ENCODE results near the gene GDF9.

The GDF9 gene, protein sequence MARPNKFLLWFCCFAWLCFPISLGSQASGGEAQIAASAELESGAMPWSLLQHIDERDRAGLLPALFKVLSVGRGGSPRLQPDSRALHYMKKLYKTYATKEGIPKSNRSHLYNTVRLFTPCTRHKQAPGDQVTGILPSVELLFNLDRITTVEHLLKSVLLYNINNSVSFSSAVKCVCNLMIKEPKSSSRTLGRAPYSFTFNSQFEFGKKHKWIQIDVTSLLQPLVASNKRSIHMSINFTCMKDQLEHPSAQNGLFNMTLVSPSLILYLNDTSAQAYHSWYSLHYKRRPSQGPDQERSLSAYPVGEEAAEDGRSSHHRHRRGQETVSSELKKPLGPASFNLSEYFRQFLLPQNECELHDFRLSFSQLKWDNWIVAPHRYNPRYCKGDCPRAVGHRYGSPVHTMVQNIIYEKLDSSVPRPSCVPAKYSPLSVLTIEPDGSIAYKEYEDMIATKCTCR

DNA sequence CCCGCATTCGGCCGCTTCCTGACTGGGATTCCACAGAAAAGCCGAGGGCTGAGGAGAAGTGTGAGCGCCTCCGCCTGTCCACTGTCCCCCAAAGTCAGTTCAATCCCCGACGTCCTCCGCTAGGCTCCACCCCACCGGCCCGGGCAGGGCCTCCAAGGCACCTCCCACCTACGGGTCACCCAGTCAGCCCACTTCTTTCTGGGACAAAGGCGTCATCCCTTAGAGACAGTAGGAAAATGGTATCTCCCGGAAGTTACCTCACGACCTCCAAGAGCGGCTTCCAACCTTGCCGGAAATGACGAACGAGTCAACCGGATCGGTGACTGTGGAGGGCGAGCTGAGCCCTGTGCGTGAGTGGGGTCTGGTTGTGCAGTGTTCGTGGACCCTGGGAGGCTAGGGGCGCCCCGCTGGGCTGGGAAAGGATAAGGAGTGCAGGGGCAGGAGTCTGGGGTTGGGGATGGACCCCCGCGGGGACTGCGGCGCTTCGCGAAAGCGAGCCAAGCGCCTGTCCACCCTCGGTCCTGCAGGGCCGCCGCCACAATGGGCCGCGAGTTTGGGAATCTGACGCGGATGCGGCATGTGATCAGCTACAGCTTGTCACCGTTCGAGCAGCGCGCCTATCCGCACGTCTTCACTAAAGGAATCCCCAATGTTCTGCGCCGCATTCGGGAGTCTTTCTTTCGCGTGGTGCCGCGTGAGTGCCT, at the start of gene GDF9, which contains the start of gene UQCRQ:
Gene GDF9, minus strand, starts transcription at position 128 of the 704 bp plus-strand sequence. CDS start 1,936 bp downstream, outside the sequence.
Gene UQCRQ, plus strand, starts transcription at position 301 of the 704 bp plus-strand sequence. Its CDS starts 240 bp downstream, at position 541.
- no peaks in the 10 kb centered on the region for H3K27me3 Mint-ChIP-seq
- H3K36me3 Mint-ChIP-seq (ENCODE audit: low read depth) = peaks cover 37% of the 10 kb centered on the region
- ATAC-seq (peak; percentile 99), DNase-seq (peak; percentile 89)
- peaks cover 29% of the 10 kb centered on the region for H3K4me1 Mint-ChIP-seq
- H3K4me3 Mint-ChIP-seq = peak within 1 kb of the TSS; percentile 94
- no peaks in the 10 kb centered on the region for H3K9me3 Mint-ChIP-seq
- H3K27ac Mint-ChIP-seq = peak within 1 kb of the TSS; percentile 98

GRCh38 chr5:132915681-132916080, 49.4 kb upstream of the GDF9 start:
- no peak for DNase-seq
- Mint-ChIP-seq H3K27ac (no peak overlapping the region), H3K4me1 (no peaks in the 10 kb centered on the region), H3K27me3 (no peaks in the 10 kb centered on the region), H3K4me3 (no peak overlapping the region), H3K9me3 (no peaks in the 10 kb centered on the region), H3K36me3 (ENCODE audit: low read depth) (peaks cover 24% of the 10 kb centered on the region)
- no peak for ATAC-seq

DNA sequence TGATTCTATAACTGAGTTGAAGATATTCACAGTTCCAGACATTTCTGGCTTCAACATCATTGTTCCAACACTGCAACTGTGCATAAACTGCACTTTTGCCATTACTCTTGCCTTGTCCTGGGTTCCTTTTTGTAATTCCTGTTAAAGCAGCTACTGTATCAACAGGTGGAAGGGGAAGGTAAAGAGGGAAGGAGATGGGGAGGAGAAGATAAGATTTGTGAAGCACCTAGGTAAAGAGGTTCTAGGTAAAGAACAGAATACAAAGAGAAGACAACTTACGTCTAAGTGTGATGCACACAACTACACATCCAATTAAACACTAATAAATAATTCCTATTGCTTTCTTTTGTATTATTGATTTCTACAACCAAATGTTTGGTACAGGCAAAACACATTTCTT, 43.4 kb upstream of the GDF9 start:
- peaks cover 13% of the 10 kb centered on the region for H3K36me3 Mint-ChIP-seq (ENCODE audit: low read depth)
- no peak for ATAC-seq
- H3K9me3 Mint-ChIP-seq = no peaks in the 10 kb centered on the region
- no peak overlapping the region for H3K27ac Mint-ChIP-seq
- DNase-seq = no peak
- no peaks in the 10 kb centered on the region for H3K27me3 Mint-ChIP-seq
- peaks cover 2% of the 10 kb centered on the region for H3K4me1 Mint-ChIP-seq
- no peak overlapping the region for H3K4me3 Mint-ChIP-seq

- H3K4me1 Mint-ChIP-seq = peaks cover 2% of the 10 kb centered on the region
- H3K27me3 Mint-ChIP-seq = no peaks in the 10 kb centered on the region
- H3K4me3 Mint-ChIP-seq = no peak overlapping the region
- ATAC-seq (no peak), DNase-seq (no peak)
- peaks cover 14% of the 10 kb centered on the region for H3K36me3 Mint-ChIP-seq (ENCODE audit: low read depth)
- no peak overlapping the region for H3K27ac Mint-ChIP-seq
- H3K9me3 Mint-ChIP-seq = no peaks in the 10 kb centered on the region
These were observed 40.9 kb upstream of the GDF9 start for GRCh38 chr5:132907161-132907560.

DNA sequence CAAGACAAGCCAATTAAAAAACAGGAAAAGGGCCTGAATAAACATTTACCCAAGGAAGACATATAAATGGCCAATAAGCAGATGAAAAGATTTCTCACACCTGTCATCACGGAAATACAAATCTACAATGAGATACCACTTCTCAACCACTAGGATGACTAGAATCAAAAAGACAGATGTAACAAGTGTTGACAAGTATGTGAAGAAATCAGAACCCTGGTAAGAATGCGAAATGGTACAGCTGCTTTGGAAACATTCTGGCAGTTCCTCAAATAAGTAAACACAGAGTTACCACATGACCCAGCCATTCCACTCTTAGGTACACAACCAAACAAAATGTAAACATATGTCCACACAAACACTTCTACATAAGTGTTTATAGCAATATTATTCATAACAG, 39.7 kb upstream of the GDF9 start:
- no peaks in the 10 kb centered on the region for H3K27me3 Mint-ChIP-seq
- DNase-seq (no peak), ATAC-seq (no peak)
- peaks cover 8% of the 10 kb centered on the region for H3K36me3 Mint-ChIP-seq (ENCODE audit: low read depth)
- no peak overlapping the region for H3K27ac Mint-ChIP-seq
- no peaks in the 10 kb centered on the region for H3K9me3 Mint-ChIP-seq
- H3K4me1 Mint-ChIP-seq = peaks cover 2% of the 10 kb centered on the region
- no peak overlapping the region for H3K4me3 Mint-ChIP-seq

GRCh38 chr5:132901730-132902129, 35.5 kb upstream of the GDF9 start:
- Mint-ChIP-seq H3K27me3 (no peaks in the 10 kb centered on the region), H3K27ac (no peak overlapping the region), H3K36me3 (ENCODE audit: low read depth) (peaks cover 15% of the 10 kb centered on the region), H3K4me3 (no peak overlapping the region), H3K4me1 (no peaks in the 10 kb centered on the region), H3K9me3 (no peaks in the 10 kb centered on the region)
- ATAC-seq (no peak), DNase-seq (no peak)

DNA sequence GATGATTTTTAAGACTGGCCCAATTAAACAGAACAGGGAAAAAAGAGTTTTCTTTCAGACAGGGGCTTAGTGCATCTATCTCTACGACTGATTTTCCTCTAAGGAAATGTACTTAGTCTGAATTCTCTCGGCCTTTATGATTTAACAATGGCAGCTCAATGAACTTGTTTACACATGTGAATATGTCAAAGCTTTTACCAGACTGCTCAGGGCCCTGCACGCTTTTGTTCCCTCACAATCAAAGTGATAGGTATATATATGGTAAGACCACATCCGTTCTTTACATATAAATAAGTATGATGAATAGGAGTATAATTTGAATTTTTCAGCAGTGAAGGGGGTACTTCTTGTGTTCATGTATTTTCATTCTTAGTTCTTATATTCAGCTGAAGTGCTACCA, 34.8 kb upstream of the GDF9 start:
- H3K9me3 Mint-ChIP-seq = no peaks in the 10 kb centered on the region
- DNase-seq (no peak), ATAC-seq (no peak)
- peaks cover 21% of the 10 kb centered on the region for H3K36me3 Mint-ChIP-seq (ENCODE audit: low read depth)
- no peaks in the 10 kb centered on the region for H3K4me1 Mint-ChIP-seq
- H3K27me3 Mint-ChIP-seq = no peaks in the 10 kb centered on the region
- no peak overlapping the region for H3K4me3 Mint-ChIP-seq
- no peak overlapping the region for H3K27ac Mint-ChIP-seq

- H3K4me1 Mint-ChIP-seq = no peaks in the 10 kb centered on the region
- no peaks in the 10 kb centered on the region for H3K27me3 Mint-ChIP-seq
- no peak overlapping the region for H3K27ac Mint-ChIP-seq
- ATAC-seq (no peak), DNase-seq (no peak)
- H3K9me3 Mint-ChIP-seq = no peaks in the 10 kb centered on the region
- no peak overlapping the region for H3K4me3 Mint-ChIP-seq
- peaks cover 27% of the 10 kb centered on the region for H3K36me3 Mint-ChIP-seq (ENCODE audit: low read depth)
These were observed 31.8 kb upstream of the GDF9 start for GRCh38 chr5:132898094-132898493.

DNA sequence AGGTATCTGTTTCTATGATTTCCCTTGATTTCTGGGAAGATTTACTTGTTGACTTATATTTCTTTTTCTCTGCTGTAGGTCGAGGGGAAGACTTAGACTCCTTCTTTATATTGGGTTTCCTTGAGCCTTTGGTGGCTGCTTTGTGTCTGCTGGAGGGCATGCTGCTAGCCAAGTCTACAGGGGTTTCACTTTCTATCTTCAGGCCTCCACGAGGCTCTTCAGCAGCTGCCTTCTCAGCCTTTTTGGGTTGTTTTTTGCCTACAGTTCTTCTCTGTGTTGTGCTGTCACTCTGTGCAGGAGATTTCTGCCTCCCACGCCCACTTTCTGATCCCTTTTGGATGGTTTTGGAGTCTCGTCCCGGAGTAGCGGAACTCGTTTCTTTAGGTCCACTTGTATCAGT, 30.4 kb upstream of the GDF9 start:
- Mint-ChIP-seq H3K36me3 (ENCODE audit: low read depth) (peaks cover 37% of the 10 kb centered on the region), H3K9me3 (no peaks in the 10 kb centered on the region), H3K4me3 (no peak overlapping the region), H3K4me1 (no peaks in the 10 kb centered on the region), H3K27me3 (no peaks in the 10 kb centered on the region), H3K27ac (peak overlapping the region; percentile 21)
- DNase-seq (no peak), ATAC-seq (no peak)

GRCh38 chr5:132895719-132896305, 29.5 kb upstream of the GDF9 start:
- no peaks in the 10 kb centered on the region for H3K4me1 Mint-ChIP-seq
- no peaks in the 10 kb centered on the region for H3K27me3 Mint-ChIP-seq
- peaks cover 37% of the 10 kb centered on the region for H3K36me3 Mint-ChIP-seq (ENCODE audit: low read depth)
- no peak overlapping the region for H3K4me3 Mint-ChIP-seq
- H3K27ac Mint-ChIP-seq = no peak overlapping the region
- no peaks in the 10 kb centered on the region for H3K9me3 Mint-ChIP-seq
- DNase-seq = no peak
- no peak for ATAC-seq

DNA sequence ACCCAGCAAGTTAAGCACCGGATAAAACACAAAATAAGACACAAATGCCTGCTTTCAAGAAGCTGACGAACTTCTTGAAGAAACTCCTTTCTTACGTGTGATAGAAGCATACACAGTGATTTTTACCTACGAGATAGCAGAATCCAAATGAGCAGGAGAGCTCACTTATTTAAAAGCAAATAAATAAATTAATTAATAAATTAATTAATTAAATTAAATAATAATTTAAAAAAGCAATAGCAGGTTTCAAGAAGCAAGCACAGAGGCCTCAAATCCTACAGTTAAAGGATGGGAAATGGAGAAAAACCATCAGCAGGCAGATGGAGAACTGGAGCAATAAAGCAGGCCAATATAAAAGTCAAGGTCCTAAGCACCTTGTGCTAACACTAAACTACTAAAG, 24.5 kb upstream of the GDF9 start:
- H3K36me3 Mint-ChIP-seq (ENCODE audit: low read depth) = peaks cover 38% of the 10 kb centered on the region
- no peak overlapping the region for H3K4me3 Mint-ChIP-seq
- no peaks in the 10 kb centered on the region for H3K27me3 Mint-ChIP-seq
- H3K9me3 Mint-ChIP-seq = no peaks in the 10 kb centered on the region
- no peak overlapping the region for H3K27ac Mint-ChIP-seq
- H3K4me1 Mint-ChIP-seq = no peaks in the 10 kb centered on the region
- DNase-seq = no peak
- no peak for ATAC-seq

DNA sequence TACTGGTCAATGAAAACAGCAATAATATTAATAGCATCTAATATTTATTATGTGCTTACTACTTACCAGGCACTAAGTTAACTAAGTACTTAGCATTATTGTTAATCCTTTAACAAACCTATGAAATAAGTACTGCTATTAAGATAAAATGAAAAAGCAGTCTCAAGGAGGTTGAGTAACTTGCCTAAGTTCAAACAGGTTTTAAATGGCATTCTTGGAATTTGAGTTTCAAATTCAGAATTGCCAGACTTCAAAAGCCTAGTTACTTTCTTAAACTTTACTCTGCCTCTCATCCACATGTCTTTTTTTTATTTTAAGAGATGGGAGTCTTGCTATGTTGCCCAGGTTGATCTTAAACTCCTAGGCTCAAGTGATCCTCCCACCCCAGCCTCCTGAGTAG, 23.2 kb upstream of the GDF9 start:
- no peak for DNase-seq
- no peaks in the 10 kb centered on the region for H3K9me3 Mint-ChIP-seq
- peaks cover 2% of the 10 kb centered on the region for H3K4me1 Mint-ChIP-seq
- H3K4me3 Mint-ChIP-seq = no peak overlapping the region
- H3K27ac Mint-ChIP-seq = no peak overlapping the region
- no peaks in the 10 kb centered on the region for H3K27me3 Mint-ChIP-seq
- no peak for ATAC-seq
- peaks cover 34% of the 10 kb centered on the region for H3K36me3 Mint-ChIP-seq (ENCODE audit: low read depth)

DNA sequence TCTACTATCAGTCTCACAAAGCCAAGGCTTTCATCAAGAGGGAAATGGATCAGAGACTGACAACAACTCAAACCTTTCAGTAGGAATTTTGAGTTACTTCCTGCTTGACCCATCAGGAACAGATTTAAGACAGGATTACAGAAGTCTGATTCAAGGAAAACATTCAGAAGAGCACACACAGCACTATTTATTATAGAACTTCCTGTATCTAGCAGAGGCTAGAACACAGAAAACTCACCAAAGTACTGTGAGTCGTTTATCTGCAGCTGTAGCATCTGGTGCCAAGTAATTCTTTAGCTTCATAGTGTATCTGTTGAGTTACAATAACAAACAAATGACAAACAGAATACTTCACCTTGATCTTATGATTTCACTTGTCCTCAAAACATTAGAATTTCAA, 21.0 kb upstream of the GDF9 start:
- peaks cover 31% of the 10 kb centered on the region for H3K36me3 Mint-ChIP-seq (ENCODE audit: low read depth)
- H3K27ac Mint-ChIP-seq = no peak overlapping the region

DNA sequence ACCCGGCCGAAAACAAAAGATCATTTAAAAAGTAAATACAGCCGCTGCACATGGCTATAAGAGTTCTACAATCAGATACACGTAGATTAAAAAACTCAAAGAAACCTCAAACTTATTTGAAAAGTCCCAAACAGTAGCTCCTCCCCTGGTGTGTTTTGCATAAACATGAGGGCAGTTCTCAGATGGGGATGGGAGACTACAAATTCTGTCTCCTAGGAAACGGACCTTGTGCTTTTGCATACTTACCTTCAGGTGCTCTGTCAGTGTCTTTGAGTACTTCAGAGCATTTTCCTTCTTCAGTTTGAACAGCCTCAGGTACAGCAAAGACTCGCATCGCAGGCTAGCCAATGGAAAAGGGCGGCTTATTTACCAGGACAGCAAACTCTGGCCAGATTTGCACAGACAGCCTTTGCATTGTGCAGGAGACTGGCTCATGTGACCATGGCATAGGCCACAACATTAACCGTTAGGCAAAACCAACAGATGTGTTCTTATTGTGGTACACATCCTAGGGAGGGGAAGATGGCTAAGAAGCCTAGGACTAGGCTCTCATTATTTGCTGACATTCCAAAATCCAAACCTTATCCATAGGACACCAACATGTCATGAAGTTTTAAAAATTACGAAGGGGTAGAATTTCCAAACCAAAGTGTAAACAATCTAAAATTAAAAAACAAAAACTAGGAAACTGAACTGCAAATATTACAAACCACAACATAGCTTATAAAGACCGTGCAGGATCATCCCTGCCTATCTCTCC, 20.0 kb upstream of the GDF9 start:
- DNase-seq (no peak), ATAC-seq (no peak)
- no peak overlapping the region for H3K4me3 Mint-ChIP-seq
- H3K4me1 Mint-ChIP-seq = peaks cover 2% of the 10 kb centered on the region
- peaks cover 25% of the 10 kb centered on the region for H3K36me3 Mint-ChIP-seq (ENCODE audit: low read depth)
- H3K27ac Mint-ChIP-seq = no peak overlapping the region
- no peaks in the 10 kb centered on the region for H3K9me3 Mint-ChIP-seq
- H3K27me3 Mint-ChIP-seq = no peaks in the 10 kb centered on the region

More for the DNA sequence above, 21.0 kb upstream of the GDF9 start:
- no peaks in the 10 kb centered on the region for H3K27me3 Mint-ChIP-seq
- H3K9me3 Mint-ChIP-seq = no peaks in the 10 kb centered on the region
- DNase-seq (no peak), ATAC-seq (no peak)
- no peak overlapping the region for H3K4me3 Mint-ChIP-seq
- H3K4me1 Mint-ChIP-seq = peaks cover 2% of the 10 kb centered on the region
